HG03521 (cell line): Measurements from ENCODE around the gene PITRM1.

Source experiments
- ATAC-seq: cut with Tn5 transposase; IDR thresholded peaks from one replicate; pipeline ENCODE4 v1.9.1; 2021; ENCODE audit warnings: mild to moderate bottlenecking, moderate library complexity; ENCODE audit not compliant: unreplicated experiment

PITRM1 gene

GRCh38 chr10:3166496-3167290 is 5.9 kb downstream of the PITRM1 start:
- no peak for ATAC-seq

DNA sequence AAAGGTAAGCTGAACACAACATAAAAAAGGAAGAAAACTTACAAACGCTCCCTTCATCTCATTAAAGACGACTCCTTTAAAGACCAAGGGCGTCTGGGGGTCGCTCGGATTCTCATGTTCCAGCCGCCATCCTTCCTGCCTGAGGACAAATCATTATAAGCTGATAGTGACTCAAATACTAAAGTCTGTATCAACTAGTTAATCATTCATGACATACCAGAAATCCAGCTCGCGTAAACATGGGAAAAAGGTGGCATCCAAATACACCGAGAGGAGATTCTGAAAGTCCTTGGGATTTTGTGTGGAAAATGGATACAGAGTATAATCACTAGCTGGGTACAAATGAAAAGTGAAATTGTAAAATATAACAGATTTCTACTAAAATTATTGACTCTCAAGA is 7.4 kb downstream of the PITRM1 start:
- no peak for ATAC-seq

- no peak for ATAC-seq
Measured at GRCh38 chr10:3163879-3164278, 8.7 kb downstream of the PITRM1 start.

- ATAC-seq, result no peak
Measured at GRCh38 chr10:3162533-3162932, 10.0 kb downstream of the PITRM1 start.

DNA sequence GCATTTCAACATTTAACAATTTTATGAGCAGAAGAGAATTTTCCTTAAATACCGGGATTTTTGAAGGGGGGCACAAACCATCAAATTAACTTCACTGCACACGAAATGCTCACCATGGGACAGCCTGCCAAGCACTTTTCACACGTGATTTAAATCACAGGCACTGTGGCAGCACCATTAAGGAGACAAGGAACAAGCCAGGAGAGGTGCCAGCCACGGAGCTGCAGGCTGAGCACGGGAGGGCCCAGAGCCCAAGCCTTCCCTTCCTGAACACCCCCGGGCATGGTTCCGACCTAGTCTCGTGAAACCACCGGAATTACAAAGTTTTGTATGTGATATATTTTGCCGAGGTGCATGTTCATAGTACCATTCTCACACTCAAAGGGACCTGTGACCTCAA is 13.4 kb downstream of the PITRM1 start:
- no peak for ATAC-seq

- ATAC-seq, result no peak
Measured at GRCh38 chr10:3154666-3155065, 17.9 kb downstream of the PITRM1 start.

DNA sequence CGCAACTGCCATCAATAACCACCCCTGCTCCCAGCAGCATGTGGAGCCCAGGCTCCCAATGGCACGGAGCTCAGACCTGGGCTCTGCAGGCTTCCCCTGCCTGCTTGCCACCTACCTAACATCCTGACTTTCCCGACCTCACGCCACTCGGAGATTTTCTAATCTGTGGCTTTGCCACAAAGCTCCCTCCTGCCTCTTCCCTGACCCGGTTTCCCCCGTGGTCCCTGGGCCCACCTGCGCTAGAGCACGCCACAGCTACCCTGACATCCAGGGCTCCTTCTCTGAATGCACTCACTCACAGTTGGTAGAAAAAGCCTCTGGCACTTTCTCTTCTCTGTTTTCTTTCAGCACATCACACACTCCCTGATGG is 20.0 kb downstream of the PITRM1 start:
- ATAC-seq, result no peak

GRCh38 chr10:3151889-3152565 is 20.6 kb downstream of the PITRM1 start:
- ATAC-seq, result no peak

GRCh38 chr10:3150961-3151360 is 21.6 kb downstream of the PITRM1 start:
- ATAC-seq, result no peak

- ATAC-seq, result no peak
Measured at GRCh38 chr10:3150366-3150765, 22.2 kb downstream of the PITRM1 start.

DNA sequence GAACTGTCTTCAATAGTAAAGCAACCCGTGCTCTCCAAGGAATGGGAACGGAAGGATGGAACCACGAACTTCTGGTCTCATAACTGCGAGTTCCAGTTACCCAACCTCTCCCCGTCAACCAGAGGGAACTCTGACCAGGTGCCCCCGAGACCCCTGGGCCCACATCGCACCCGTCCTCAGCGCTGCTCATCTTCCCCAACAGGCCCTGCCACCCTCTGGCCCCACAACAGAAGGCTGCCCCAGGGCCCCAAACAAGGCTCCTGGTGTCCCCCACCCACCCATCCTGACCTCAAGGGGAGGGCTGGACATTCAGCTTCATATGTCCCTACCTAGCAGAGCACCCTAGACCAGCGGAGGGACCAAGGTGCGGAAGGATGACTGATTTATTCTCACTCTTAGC is 22.7 kb downstream of the PITRM1 start:
- ATAC-seq, result no peak

- ATAC-seq, result no peak
Measured at GRCh38 chr10:3148994-3149393, 23.6 kb downstream of the PITRM1 start.

DNA sequence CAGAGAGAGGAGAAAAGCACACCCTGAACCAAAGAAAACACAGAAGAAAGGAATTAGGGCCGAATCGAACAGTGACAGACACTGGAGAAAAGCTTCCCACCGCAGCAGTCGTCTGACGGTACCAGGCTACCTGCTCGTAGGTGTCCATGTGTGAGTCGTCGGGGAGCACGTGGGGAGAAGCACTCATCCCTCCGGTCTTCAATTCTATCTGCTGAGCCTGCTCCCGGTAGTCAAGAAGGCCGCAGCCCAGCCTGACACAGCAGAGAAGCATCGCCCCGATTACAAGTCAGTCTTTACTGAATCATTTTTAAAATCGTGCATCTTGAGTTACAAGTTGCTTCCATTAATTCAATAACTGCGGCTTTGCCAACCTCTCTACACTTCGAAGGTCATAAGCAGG is 24.5 kb downstream of the PITRM1 start:
- ATAC-seq, result no peak

GRCh38 chr10:3147117-3147820 is 25.3 kb downstream of the PITRM1 start:
- no peak for ATAC-seq

DNA sequence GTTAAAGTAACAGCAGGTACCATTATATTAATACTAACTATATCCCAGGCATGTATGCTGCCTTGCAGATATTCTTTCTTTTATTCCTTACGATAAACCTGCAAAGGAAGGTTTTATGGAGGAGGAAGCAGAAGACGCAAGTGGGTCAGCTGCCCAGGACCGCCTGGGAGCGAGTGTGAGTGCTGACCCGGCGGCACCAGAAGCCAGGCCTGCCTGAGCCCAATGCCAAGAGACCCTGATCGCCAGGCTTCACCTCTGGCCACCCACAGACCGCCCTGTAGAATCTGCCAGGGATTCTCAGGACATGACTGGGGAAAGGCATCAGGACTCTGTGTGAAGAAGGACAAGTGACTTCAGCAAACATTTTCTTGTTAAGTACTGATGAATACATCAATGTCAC is 26.3 kb downstream of the PITRM1 start:
- no peak for ATAC-seq

- ATAC-seq, result no peak
Measured at GRCh38 chr10:3145366-3145765, 27.2 kb downstream of the PITRM1 start.

DNA sequence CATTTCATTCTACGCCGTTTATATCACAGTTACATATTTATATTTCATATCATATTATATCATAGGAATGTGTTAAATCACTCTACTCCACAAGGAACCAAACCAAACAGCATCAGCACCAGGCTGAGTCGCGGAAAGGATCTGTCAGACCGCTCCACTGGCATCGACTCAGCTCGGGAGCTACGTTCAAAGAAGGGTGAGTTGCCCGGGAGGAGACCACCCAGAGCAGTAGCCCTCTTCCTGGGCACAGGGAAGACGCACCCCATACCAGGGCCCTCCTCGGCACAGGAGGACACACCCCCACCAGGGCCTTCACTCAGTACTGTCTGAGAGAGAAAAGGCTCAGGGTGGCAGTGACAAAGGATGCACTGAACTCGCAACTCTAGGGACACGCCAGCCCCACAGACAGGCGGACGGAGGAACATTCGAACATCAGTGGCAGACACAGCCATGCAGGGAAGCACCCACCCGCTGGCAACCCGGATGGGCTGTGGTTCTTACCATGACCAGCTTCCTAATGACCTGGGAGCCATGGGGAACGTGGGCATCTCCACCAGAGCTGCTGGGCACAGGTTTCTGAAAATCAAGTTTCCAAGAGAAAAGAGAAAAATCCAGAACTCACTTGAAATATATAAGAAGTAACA is 28.7 kb downstream of the PITRM1 start:
- no peak for ATAC-seq

- no peak for ATAC-seq
Measured at GRCh38 chr10:3143366-3143765, 29.2 kb downstream of the PITRM1 start.

DNA sequence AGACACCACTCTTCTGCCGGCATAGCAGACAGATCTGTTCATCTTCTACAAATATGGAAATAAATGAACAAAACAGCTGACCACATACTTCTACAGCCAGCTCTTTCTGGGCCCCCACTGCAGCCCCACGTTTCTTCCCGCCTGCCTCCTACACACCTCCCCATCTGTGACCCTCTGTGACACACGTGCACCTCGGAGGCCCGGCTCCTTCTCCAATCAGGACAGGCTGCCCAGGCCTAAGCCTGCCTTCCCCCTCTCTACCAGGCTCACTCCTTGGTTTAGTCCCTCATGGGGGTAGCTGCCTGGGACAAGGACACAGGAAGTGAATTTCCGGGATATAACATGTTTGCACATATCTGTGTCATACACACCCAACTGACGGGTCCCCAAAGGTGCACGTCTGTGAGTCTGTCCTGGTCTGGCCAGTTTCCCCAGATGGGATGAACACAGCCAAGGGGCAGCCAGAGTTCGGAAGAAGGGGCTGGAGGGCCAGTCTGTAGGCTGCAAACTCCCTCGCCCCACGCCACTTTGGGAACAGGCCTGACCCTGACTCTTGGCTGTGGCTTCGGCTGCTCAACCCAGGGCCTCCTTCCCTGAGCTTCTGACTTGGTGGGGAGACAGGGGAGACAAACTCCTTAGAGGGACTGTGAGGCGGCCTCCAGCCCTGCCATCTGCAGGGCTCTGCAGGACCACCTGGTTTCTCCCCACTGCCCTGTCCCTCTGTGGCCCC is 30.3 kb downstream of the PITRM1 start:
- ATAC-seq, result no peak

GRCh38 chr10:3141351-3142005 is 31.1 kb downstream of the PITRM1 start:
- ATAC-seq, result no peak
